ENCODE measurements around the gene HYCC1.
A peak's percentile ranks its signal among the peaks of the same experiment; 100 is the strongest.

The HYCC1 gene

DNA sequence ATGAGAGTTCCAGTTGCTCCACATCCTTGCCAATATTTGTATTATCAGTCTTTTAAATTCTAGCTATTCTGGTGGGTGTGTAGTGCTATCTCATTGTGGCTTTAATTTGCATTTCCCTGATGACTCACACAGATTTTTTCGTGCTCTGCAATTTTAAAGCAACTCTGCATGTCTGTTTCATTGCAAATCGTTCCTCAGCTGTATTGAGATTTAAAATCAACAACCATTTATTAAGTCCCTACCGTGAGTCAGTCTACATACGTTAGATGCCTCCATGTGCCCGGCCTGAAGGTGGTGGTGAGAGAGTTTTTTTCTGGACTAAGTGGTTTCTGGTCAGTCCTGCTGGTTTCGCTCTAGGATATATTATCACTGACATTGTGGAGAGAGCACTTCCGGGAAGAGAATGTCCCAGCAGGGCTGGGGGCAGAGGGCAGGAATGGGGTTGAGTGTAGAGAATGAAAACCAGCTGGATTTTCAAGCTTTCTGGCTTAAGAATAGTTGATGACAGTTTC is 8.4 kb upstream of the HYCC1 start:
- peak; percentile 97 for DNase-seq (ENCODE audit: low read depth)
- H3K4me3 ChIP-seq (ENCODE audit: control insufficient read depth, low read depth, low read length): no peak overlapping the region
- TF ChIP-seq, protein P1, sequence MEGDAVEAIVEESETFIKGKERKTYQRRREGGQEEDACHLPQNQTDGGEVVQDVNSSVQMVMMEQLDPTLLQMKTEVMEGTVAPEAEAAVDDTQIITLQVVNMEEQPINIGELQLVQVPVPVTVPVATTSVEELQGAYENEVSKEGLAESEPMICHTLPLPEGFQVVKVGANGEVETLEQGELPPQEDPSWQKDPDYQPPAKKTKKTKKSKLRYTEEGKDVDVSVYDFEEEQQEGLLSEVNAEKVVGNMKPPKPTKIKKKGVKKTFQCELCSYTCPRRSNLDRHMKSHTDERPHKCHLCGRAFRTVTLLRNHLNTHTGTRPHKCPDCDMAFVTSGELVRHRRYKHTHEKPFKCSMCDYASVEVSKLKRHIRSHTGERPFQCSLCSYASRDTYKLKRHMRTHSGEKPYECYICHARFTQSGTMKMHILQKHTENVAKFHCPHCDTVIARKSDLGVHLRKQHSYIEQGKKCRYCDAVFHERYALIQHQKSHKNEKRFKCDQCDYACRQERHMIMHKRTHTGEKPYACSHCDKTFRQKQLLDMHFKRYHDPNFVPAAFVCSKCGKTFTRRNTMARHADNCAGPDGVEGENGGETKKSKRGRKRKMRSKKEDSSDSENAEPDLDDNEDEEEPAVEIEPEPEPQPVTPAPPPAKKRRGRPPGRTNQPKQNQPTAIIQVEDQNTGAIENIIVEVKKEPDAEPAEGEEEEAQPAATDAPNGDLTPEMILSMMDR (conservative IDR thresholded peaks at IDR 0.05; ENCODE audit: control insufficient read depth, insufficient read depth, low read depth, low read length): no peak

DNA sequence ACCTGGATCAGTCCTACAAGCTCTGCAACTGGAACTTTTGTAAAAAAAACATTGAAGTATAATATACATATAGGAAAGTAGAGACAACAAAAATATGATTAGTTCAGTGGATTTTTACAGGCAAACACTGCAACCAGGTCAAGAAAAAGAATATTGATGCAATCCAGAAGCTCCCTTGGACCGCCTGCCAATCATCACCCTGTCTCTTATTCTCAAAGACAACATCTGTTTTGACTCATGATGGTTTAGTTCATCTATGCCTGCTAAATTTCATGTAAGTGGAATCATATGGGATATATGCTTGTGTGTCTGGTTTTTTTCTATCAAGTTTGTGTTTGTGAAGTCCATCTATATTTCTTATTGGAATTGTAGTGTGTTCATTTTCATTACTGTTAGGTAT is 7.7 kb upstream of the HYCC1 start:
- TF ChIP-seq, protein P1 (conservative IDR thresholded peaks at IDR 0.05; ENCODE audit: control insufficient read depth, insufficient read depth, low read depth, low read length): no peak
- H3K4me3 ChIP-seq (ENCODE audit: control insufficient read depth, low read depth, low read length): no peak overlapping the region
- peak; percentile 78 for DNase-seq (ENCODE audit: low read depth)

DNA sequence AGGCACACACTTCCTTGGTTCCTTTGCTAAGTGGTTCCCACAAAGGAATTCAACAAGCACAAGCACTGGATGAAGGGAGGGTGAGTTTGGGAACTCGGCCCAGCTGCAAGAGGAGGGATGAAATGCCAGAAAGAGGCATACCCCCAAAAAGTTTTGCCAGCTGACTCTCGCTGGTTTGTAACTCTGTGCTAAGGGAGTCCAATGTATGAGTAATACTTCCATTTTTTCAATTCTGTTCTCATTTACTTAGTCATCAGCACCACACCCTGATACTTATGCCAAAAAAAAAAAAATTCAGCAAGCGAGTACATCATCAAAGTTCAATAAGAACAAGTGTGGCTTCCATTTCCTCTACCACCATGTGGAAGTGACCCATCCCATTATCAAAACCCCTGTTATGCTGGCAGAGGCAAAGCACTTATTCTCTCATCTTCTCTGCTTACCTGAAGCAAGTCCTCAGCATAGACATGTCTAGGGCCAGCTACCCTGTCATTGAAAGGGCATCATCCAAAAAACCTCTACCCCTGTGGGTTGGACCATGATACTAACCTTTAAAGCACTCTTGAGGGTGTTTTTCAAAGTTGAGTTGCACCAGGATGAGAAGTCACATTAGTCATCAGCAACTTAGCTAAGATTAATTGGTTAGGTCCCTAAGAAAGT is 6.9 kb upstream of the HYCC1 start:
- DNase-seq (ENCODE audit: low read depth): peak; percentile 97
- no peak overlapping the region for H3K4me3 ChIP-seq (ENCODE audit: control insufficient read depth, low read depth, low read length)
- TF ChIP-seq, protein P1 (conservative IDR thresholded peaks at IDR 0.05; ENCODE audit: control insufficient read depth, insufficient read depth, low read depth, low read length): no peak

DNA sequence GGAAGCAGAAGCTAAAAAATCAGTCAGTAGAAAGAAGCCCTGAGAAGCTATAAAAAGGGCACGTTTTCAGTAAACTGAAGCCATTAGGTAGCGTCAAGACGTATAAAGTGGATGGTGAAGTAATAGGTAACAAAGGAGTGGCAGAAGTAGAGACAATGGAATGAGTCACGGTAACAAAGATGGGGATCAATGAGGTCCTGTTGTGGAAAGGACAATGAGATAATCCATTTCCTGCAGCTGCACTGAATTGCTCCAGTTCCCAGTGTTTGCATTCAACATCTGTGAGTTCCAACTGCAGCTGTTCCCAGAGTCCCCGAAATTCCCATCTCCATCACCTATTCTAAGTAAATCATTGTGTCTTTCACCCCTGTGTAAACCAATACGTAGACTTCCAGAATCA is 4.8 kb upstream of the HYCC1 start:
- TF ChIP-seq, protein P1 (conservative IDR thresholded peaks at IDR 0.05; ENCODE audit: control insufficient read depth, insufficient read depth, low read depth, low read length): no peak
- H3K4me3 ChIP-seq (ENCODE audit: control insufficient read depth, low read depth, low read length): no peak overlapping the region
- no peak for DNase-seq (ENCODE audit: low read depth)

DNA sequence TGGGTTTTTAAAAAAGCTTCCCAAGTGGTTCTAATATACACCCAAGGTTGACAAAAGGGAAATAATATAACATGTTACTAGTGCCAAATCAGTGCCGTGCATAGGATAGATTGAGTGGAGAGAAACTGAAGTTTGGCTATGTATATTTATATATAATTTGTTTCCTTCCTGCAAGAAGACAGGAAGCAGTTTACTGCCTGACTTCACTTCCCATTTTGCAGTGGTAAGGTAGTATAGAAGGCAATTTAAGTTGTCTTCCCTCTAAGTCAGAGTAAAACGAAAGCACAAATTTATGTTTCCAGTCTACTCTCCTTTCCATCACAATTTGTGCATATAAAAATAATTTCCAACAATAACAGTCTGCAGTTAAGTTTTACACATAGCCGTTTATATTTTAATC is 3.4 kb upstream of the HYCC1 start:
- no peak overlapping the region for H3K4me3 ChIP-seq (ENCODE audit: control insufficient read depth, low read depth, low read length)
- DNase-seq (ENCODE audit: low read depth): no peak
- TF ChIP-seq, protein P1 (conservative IDR thresholded peaks at IDR 0.05; ENCODE audit: control insufficient read depth, insufficient read depth, low read depth, low read length): no peak

DNA sequence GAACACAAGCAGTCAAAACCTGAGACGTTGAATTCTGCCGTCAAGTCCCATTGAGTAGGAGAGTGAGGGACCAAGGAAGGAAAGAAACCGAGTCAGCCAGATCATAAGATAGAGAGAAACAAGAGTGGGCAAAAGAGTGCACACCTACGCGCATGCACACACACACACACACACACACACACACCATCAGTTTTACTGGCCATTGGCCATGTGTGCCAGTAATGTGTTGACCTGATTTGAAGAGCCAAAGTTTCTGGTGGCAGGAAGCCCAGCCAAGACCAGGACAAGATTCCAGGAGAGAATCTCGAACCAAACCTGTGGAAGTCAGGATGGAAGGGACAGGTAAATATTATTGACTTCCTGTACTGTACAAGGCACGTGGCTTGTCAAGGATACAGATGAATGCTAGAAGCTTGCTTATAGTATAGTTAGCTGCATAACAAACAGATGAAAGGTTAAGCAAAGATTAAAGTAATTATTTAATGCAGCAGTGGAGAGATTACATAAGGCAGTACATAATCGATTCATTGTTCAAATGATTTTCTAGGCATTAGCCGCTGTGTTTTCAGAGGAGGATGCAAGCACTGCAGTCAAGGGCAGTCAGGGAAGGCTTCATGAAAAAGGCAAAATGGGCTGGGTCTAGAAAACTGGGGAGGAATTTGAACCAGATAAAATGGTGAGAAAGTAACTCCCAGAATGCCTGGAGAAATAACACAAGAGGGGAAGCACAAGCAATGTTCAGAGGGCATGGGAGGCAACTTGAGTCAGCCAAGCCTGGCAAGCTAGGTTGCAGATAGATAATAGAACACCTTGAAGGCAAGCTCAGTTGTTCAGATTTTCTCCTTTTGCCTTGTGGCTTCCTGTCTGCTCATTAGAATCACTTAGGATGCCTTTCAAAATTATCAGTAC is 2.7 kb upstream of the HYCC1 start:
- H3K4me3 ChIP-seq (ENCODE audit: control insufficient read depth, low read depth, low read length): no peak overlapping the region
- TF ChIP-seq, protein P1 (conservative IDR thresholded peaks at IDR 0.05; ENCODE audit: control insufficient read depth, insufficient read depth, low read depth, low read length): no peak

More for the DNA sequence above, 2.7 kb upstream of the HYCC1 start:
- no peak for DNase-seq (ENCODE audit: low read depth)
